SK-N-SH treated with all-trans-retinoic acid at 6 μM for 48 hours (cell line): ENCODE data around the gene RAB15.

Source experiments
- CREB5 ChIP-seq: fragments of 250-450 bp; sonication (Bioruptor Pico); IDR thresholded peaks from 2 replicates; pipeline ENCODE4 v1.5.1; 2020; ENCODE audit warnings: low read depth, mild to moderate bottlenecking, moderate library complexity
- CSRNP3 ChIP-seq: fragments of 250-450 bp; sonication (Bioruptor Pico); IDR thresholded peaks from 2 replicates; pipeline ENCODE4 v1.5.1; 2021; ENCODE audit warnings: mild to moderate bottlenecking, moderate library complexity
- PPARA ChIP-seq: fragments of 250-450 bp; sonication (Bioruptor Pico); IDR thresholded peaks from 2 replicates; pipeline ENCODE4 v1.5.0; 2020; ENCODE audit warnings: mild to moderate bottlenecking, borderline replicate concordance
- SNAI2 ChIP-seq: fragments of 250-450 bp; sonication (Bioruptor Pico); IDR thresholded peaks from 2 replicates; pipeline ENCODE4 v1.5.0; 2020; ENCODE audit warnings: mild to moderate bottlenecking, moderate library complexity
- TOX ChIP-seq: fragments of 250-450 bp; sonication (Bioruptor Pico); IDR thresholded peaks from 2 replicates; pipeline ENCODE4 v1.8.0; 2021; ENCODE audit warnings: mild to moderate bottlenecking, moderate library complexity, borderline replicate concordance
- ZFP30 ChIP-seq: fragments of 450-650 bp; formaldehyde crosslinking; IDR thresholded peaks from 2 replicates; pipeline ENCODE4 v1.5.0; 2022; ENCODE audit warnings: mild to moderate bottlenecking, moderate library complexity

- no peak for TF ChIP-seq PPARA (CRISPR knock-in tag)
- TF ChIP-seq CSRNP3 = no peak
- TF ChIP-seq TOX (CRISPR knock-in tag) = no peak
- no peak for TF ChIP-seq CREB5 (CRISPR knock-in tag)
- no peak for TF ChIP-seq ZFP30 (CRISPR knock-in tag)
- TF ChIP-seq SNAI2 (CRISPR knock-in tag) = no peak
Measured at GRCh38 chr14:64929014-64929359, 43.1 kb downstream of the RAB15 start.
